ENCODE data around the gene AACS. TPM values are rescaled to one million over a fixed set of nuclear protein-coding genes. Genes with fewer than 3 reads are reported as not detected.

AACS gene
- total RNA-seq, 1 donor from 2014 or later: 32.5 TPM

- H3K27me3 ChIP-seq (ENCODE audit: control insufficient read depth, insufficient read depth, low read length): peaks cover 69% of the 10 kb centered on the region
- TF ChIP-seq CTCF (IDR thresholded peaks at IDR 0.05; ENCODE audit: insufficient read depth, low read length, poor library complexity, severe bottlenecking): no peak
- no peak for DNase-seq (ENCODE audit: low read depth)
- no peaks in the 10 kb centered on the region for H3K36me3 ChIP-seq (ENCODE audit: control insufficient read depth, insufficient read depth, low read length)
- peak overlapping the region; percentile 29 for H3K4me3 ChIP-seq (ENCODE audit: low read depth, low read length)
Measured at GRCh38 chr12:125187148-125187745, 122.0 kb downstream of the AACS start.

GRCh38 chr12:125187780-125188741 is 122.8 kb downstream of the AACS start:
- no peak for DNase-seq (ENCODE audit: low read depth)
- H3K4me3 ChIP-seq (ENCODE audit: low read depth, low read length): no peak overlapping the region

GRCh38 chr12:125189015-125189414 is 123.8 kb downstream of the AACS start:
- DNase-seq (ENCODE audit: low read depth): no peak
- peaks cover 65% of the 10 kb centered on the region for H3K27me3 ChIP-seq (ENCODE audit: control insufficient read depth, insufficient read depth, low read length)
- no peak overlapping the region for H3K4me3 ChIP-seq (ENCODE audit: low read depth, low read length)
- no peaks in the 10 kb centered on the region for H3K36me3 ChIP-seq (ENCODE audit: control insufficient read depth, insufficient read depth, low read length)
- TF ChIP-seq CTCF (IDR thresholded peaks at IDR 0.05; ENCODE audit: insufficient read depth, low read length, poor library complexity, severe bottlenecking): no peak

More at GRCh38 chr12:125187780-125188741, 122.8 kb downstream of the AACS start:
- Histone ChIP-seq H3K36me3 (ENCODE audit: control insufficient read depth, insufficient read depth, low read length) (no peaks in the 10 kb centered on the region), H3K27me3 (ENCODE audit: control insufficient read depth, insufficient read depth, low read length) (peaks cover 70% of the 10 kb centered on the region)
- no peak for TF ChIP-seq CTCF (IDR thresholded peaks at IDR 0.05; ENCODE audit: insufficient read depth, low read length, poor library complexity, severe bottlenecking)

- Histone ChIP-seq H3K4me3 (ENCODE audit: low read depth, low read length) (no peak overlapping the region), H3K36me3 (ENCODE audit: control insufficient read depth, insufficient read depth, low read length) (no peaks in the 10 kb centered on the region), H3K27me3 (ENCODE audit: control insufficient read depth, insufficient read depth, low read length) (peaks cover 60% of the 10 kb centered on the region)
- no peak for TF ChIP-seq CTCF (IDR thresholded peaks at IDR 0.05; ENCODE audit: insufficient read depth, low read length, poor library complexity, severe bottlenecking)
- no peak for DNase-seq (ENCODE audit: low read depth)
Measured at GRCh38 chr12:125189502-125189901, 124.3 kb downstream of the AACS start.

GRCh38 chr12:125191361-125192087 is 126.3 kb downstream of the AACS start:
- peaks cover 45% of the 10 kb centered on the region for H3K27me3 ChIP-seq (ENCODE audit: control insufficient read depth, insufficient read depth, low read length)
- no peaks in the 10 kb centered on the region for H3K36me3 ChIP-seq (ENCODE audit: control insufficient read depth, insufficient read depth, low read length)
- no peak for DNase-seq (ENCODE audit: low read depth)
- H3K4me3 ChIP-seq (ENCODE audit: low read depth, low read length): no peak overlapping the region
- TF ChIP-seq CTCF (IDR thresholded peaks at IDR 0.05; ENCODE audit: insufficient read depth, low read length, poor library complexity, severe bottlenecking): no peak
